Stimulated activated CD4-positive, alpha-beta T cell treated with anti-CD3 and anti-CD28 coated beads, Interleukin-1b, Interleukin-23, amount 100 ng/mL, for 4 hours (primary cell): ENCODE results near the gene GFPT1.
"Not testable (repeated sequence)": the region's sequence is repeated elsewhere in the genome, so short reads cannot be mapped to it uniquely, and the experiment has no call there.

Experiments
- DNase-seq, 2 donors: peaks; one replicate each; pipeline ENCODE4 v3.0.0-alpha.2; 2020; ENCODE audit warnings: low read depth in 2 of 2

The GFPT1 gene

GRCh38 chr2:69386789-69387734 lies at the start of gene GFPT1:
TSS of gene GFPT1 (minus strand) at chr2:69387227. CDS start at chr2:69387071, 156 bp downstream.
- peak; percentile 86 to 95 for DNase-seq

GRCh38 chr2:69436596-69436937 lies 49.5 kb upstream of the GFPT1 start:
- DNase-seq: no peak

GRCh38 chr2:69434753-69435152 lies 47.7 kb upstream of the GFPT1 start:
- no peak for DNase-seq

GRCh38 chr2:69429491-69430183 lies 42.6 kb upstream of the GFPT1 start:
- DNase-seq: no peak

- DNase-seq: no peak
Observed at GRCh38 chr2:69428981-69429380, 42.0 kb upstream of the GFPT1 start.

- no peak for DNase-seq
Observed at GRCh38 chr2:69424419-69424818, 37.4 kb upstream of the GFPT1 start.

GRCh38 chr2:69422198-69422597 lies 35.2 kb upstream of the GFPT1 start:
- no peak for DNase-seq

- not testable (repeated sequence) for DNase-seq
Observed at GRCh38 chr2:69419111-69419510, 32.1 kb upstream of the GFPT1 start.

GRCh38 chr2:69416147-69416546 lies 29.1 kb upstream of the GFPT1 start:
- no peak for DNase-seq

- DNase-seq: no peak
Observed at GRCh38 chr2:69411120-69411519, 24.1 kb upstream of the GFPT1 start.

GRCh38 chr2:69405306-69405705 lies 18.3 kb upstream of the GFPT1 start:
- DNase-seq: no peak

GRCh38 chr2:69400121-69400520 lies 13.1 kb upstream of the GFPT1 start:
- DNase-seq: no peak

- DNase-seq: no peak
Observed at GRCh38 chr2:69397234-69397633, 10.2 kb upstream of the GFPT1 start.

- no peak for DNase-seq
Observed at GRCh38 chr2:69395866-69396265, 8.8 kb upstream of the GFPT1 start.

GRCh38 chr2:69393963-69394362 lies 6.9 kb upstream of the GFPT1 start:
- no peak for DNase-seq

GRCh38 chr2:69390471-69390870 lies 3.4 kb upstream of the GFPT1 start:
- DNase-seq: no peak

GRCh38 chr2:69390001-69390400 lies 3.0 kb upstream of the GFPT1 start:
- no peak for DNase-seq

- DNase-seq: no peak
Observed at GRCh38 chr2:69389271-69389670, 2.2 kb upstream of the GFPT1 start.

GRCh38 chr2:69387770-69388481 lies 899 bp upstream of the GFPT1 start:
- no peak for DNase-seq

GRCh38 chr2:69386360-69386759 lies 667 bp downstream of the GFPT1 start:
- no peak for DNase-seq

- no peak for DNase-seq
Observed at GRCh38 chr2:69385443-69386151, 1.4 kb downstream of the GFPT1 start.

GRCh38 chr2:69384618-69385081 lies 2.4 kb downstream of the GFPT1 start:
- DNase-seq: no peak
